ENCODE results near the gene VWA1. TPM values are rescaled to one million over a fixed set of nuclear protein-coding genes. Genes with fewer than 3 reads are reported as not detected.

VWA1 gene
- total and polyA plus RNA-seq, 2 experiments from 2014 or later, result 7.2 to 31.5 TPM

DNA sequence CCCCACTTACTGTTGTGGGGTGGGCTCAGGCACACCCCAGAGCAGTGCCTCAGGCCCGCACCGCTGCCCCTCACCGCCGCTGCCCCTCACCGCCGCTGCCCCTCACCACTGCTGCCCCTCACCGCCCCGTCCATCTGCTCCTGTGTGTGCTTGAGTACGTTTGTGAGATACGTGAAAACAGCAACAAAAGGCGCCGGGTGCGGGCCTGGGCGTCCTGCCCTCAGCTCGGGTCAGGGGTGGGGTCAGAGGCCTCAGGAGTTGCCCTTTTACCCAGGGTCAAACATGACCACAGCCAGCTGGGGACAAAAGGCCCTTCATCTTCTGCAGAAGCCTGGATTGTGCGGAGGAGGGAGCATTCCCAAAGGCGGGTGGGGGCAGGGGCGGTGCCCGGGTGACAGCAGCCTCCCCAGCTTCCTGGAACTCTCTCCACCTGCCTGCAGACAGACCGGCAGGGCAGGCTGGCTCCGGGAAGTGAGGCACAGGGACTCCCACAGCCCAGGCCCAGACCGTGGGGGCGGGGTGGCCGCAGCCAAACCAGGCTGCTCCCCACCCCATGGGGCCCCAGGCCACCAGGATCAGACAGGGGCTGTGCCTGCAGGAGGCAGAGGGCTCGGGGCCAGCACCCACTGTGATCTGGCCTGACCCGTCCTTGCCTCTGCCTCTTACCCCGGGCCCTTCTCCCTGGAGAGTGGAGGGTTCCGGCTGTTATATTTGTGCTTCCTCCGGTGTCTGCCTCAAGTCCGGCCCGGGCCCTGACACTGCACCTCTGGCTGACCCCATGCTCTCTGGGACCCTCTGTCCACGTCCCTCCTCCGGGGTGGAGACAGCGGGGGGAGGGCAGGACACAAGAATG lies 2.3 kb upstream of the VWA1 start:
- H3K27ac Mint-ChIP-seq, result peak overlapping the region; percentile 62; the same call in 1 of the 2 replicates
- Histone ChIP-seq H3K4me1 (ENCODE audit: insufficient read depth) (peaks cover 39% of the 10 kb centered on the region), H3K27me3 (ENCODE audit: insufficient read depth) (no peaks in the 10 kb centered on the region), H3K9me2 (ENCODE audit: insufficient read depth) (no peaks in the 10 kb centered on the region), H3K4me2 (peak overlapping the region; percentile 88), H3K36me3 (ENCODE audit: insufficient read depth) (no peaks in the 10 kb centered on the region), H3F3A (replicated peaks; ENCODE audit: low read depth) (peaks cover 31% of the 10 kb centered on the region), H2AFZ (no peak overlapping the region), H3K79me2 (replicated peaks; ENCODE audit: insufficient read depth) (0 out of 2 replicates have a peak, but pooled peaks cover 2% of the 10 kb centered on the region), H4K20me1 (replicated peaks; ENCODE audit: insufficient read depth) (no peaks in the 10 kb centered on the region), H3K4me3 (peak overlapping the region; percentile 68), H3K27ac (ENCODE audit: low read depth) (peak overlapping the region; percentile 81; the same call in 1 of the 2 replicates)
- ATAC-seq, result peak; percentile 26
- H3K4me3 Mint-ChIP-seq, result peak overlapping the region; percentile 72
- peaks cover 43% of the 10 kb centered on the region for H3K4me1 Mint-ChIP-seq
- H3K36me3 Mint-ChIP-seq (ENCODE audit: low read depth), result peaks cover 4% of the 10 kb centered on the region; the same call in 2 of the 3 replicates
- peak; percentile 71 for DNase-seq (ENCODE audit: low spot score)
- TF ChIP-seq, protein P1, sequence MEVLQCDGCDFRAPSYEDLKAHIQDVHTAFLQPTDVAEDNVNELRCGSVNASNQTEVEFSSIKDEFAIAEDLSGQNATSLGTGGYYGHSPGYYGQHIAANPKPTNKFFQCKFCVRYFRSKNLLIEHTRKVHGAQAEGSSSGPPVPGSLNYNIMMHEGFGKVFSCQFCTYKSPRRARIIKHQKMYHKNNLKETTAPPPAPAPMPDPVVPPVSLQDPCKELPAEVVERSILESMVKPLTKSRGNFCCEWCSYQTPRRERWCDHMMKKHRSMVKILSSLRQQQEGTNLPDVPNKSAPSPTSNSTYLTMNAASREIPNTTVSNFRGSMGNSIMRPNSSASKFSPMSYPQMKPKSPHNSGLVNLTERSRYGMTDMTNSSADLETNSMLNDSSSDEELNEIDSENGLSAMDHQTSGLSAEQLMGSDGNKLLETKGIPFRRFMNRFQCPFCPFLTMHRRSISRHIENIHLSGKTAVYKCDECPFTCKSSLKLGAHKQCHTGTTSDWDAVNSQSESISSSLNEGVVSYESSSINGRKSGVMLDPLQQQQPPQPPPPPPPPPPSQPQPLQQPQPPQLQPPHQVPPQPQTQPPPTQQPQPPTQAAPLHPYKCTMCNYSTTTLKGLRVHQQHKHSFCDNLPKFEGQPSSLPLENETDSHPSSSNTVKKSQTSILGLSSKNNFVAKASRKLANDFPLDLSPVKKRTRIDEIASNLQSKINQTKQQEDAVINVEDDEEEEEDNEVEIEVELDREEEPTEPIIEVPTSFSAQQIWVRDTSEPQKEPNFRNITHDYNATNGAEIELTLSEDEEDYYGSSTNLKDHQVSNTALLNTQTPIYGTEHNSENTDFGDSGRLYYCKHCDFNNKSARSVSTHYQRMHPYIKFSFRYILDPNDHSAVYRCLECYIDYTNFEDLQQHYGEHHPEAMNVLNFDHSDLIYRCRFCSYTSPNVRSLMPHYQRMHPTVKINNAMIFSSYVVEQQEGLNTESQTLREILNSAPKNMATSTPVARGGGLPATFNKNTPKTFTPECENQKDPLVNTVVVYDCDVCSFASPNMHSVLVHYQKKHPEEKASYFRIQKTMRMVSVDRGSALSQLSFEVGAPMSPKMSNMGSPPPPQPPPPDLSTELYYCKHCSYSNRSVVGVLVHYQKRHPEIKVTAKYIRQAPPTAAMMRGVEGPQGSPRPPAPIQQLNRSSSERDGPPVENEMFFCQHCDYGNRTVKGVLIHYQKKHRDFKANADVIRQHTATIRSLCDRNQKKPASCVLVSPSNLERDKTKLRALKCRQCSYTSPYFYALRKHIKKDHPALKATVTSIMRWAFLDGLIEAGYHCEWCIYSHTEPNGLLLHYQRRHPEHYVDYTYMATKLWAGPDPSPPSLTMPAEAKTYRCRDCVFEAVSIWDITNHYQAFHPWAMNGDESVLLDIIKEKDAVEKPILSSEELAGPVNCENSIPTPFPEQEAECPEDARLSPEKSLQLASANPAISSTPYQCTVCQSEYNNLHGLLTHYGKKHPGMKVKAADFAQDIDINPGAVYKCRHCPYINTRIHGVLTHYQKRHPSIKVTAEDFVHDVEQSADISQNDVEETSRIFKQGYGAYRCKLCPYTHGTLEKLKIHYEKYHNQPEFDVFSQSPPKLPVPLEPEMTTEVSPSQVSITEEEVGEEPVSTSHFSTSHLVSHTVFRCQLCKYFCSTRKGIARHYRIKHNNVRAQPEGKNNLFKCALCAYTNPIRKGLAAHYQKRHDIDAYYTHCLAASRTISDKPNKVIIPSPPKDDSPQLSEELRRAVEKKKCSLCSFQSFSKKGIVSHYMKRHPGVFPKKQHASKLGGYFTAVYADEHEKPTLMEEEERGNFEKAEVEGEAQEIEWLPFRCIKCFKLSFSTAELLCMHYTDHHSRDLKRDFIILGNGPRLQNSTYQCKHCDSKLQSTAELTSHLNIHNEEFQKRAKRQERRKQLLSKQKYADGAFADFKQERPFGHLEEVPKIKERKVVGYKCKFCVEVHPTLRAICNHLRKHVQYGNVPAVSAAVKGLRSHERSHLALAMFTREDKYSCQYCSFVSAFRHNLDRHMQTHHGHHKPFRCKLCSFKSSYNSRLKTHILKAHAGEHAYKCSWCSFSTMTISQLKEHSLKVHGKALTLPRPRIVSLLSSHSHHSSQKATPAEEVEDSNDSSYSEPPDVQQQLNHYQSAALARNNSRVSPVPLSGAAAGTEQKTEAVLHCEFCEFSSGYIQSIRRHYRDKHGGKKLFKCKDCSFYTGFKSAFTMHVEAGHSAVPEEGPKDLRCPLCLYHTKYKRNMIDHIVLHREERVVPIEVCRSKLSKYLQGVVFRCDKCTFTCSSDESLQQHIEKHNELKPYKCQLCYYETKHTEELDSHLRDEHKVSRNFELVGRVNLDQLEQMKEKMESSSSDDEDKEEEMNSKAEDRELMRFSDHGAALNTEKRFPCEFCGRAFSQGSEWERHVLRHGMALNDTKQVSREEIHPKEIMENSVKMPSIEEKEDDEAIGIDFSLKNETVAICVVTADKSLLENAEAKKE (CRISPR knock-in tag; IDR thresholded peaks at IDR 0.05), result no peak
- TF ChIP-seq ZNF114 (CRISPR knock-in tag; IDR thresholded peaks at IDR 0.05) (no peak), CREB1 (CRISPR knock-in tag; IDR thresholded peaks at IDR 0.05; ENCODE audit: low read depth) (no peak), NANOG (IDR thresholded peaks at IDR 0.05; ENCODE audit: borderline replicate concordance) (no peak), JUNB (IDR thresholded peaks at IDR 0.05; ENCODE audit: unreplicated experiment) (no peak), STAT1 (IDR thresholded peaks at IDR 0.05; ENCODE audit: unreplicated experiment) (no peak), ZNF331 (CRISPR knock-in tag; IDR thresholded peaks at IDR 0.05; ENCODE audit: low read depth) (no peak), POLR2AphosphoS5 (IDR thresholded peaks at IDR 0.05; ENCODE audit: low read depth) (no peak), EZH2phosphoT487 (IDR thresholded peaks at IDR 0.05; ENCODE audit: unreplicated experiment) (no peak), EZH2 (IDR thresholded peaks at IDR 0.05; ENCODE audit: low read depth, unreplicated experiment) (no peak)
- TF ChIP-seq, protein P2, sequence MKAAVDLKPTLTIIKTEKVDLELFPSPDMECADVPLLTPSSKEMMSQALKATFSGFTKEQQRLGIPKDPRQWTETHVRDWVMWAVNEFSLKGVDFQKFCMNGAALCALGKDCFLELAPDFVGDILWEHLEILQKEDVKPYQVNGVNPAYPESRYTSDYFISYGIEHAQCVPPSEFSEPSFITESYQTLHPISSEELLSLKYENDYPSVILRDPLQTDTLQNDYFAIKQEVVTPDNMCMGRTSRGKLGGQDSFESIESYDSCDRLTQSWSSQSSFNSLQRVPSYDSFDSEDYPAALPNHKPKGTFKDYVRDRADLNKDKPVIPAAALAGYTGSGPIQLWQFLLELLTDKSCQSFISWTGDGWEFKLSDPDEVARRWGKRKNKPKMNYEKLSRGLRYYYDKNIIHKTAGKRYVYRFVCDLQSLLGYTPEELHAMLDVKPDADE (IDR thresholded peaks at IDR 0.05), result no peak
- TF ChIP-seq, protein P3, sequence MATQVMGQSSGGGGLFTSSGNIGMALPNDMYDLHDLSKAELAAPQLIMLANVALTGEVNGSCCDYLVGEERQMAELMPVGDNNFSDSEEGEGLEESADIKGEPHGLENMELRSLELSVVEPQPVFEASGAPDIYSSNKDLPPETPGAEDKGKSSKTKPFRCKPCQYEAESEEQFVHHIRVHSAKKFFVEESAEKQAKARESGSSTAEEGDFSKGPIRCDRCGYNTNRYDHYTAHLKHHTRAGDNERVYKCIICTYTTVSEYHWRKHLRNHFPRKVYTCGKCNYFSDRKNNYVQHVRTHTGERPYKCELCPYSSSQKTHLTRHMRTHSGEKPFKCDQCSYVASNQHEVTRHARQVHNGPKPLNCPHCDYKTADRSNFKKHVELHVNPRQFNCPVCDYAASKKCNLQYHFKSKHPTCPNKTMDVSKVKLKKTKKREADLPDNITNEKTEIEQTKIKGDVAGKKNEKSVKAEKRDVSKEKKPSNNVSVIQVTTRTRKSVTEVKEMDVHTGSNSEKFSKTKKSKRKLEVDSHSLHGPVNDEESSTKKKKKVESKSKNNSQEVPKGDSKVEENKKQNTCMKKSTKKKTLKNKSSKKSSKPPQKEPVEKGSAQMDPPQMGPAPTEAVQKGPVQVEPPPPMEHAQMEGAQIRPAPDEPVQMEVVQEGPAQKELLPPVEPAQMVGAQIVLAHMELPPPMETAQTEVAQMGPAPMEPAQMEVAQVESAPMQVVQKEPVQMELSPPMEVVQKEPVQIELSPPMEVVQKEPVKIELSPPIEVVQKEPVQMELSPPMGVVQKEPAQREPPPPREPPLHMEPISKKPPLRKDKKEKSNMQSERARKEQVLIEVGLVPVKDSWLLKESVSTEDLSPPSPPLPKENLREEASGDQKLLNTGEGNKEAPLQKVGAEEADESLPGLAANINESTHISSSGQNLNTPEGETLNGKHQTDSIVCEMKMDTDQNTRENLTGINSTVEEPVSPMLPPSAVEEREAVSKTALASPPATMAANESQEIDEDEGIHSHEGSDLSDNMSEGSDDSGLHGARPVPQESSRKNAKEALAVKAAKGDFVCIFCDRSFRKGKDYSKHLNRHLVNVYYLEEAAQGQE (IDR thresholded peaks at IDR 0.05; ENCODE audit: unreplicated experiment), result no peak
- TF ChIP-seq, protein P4, sequence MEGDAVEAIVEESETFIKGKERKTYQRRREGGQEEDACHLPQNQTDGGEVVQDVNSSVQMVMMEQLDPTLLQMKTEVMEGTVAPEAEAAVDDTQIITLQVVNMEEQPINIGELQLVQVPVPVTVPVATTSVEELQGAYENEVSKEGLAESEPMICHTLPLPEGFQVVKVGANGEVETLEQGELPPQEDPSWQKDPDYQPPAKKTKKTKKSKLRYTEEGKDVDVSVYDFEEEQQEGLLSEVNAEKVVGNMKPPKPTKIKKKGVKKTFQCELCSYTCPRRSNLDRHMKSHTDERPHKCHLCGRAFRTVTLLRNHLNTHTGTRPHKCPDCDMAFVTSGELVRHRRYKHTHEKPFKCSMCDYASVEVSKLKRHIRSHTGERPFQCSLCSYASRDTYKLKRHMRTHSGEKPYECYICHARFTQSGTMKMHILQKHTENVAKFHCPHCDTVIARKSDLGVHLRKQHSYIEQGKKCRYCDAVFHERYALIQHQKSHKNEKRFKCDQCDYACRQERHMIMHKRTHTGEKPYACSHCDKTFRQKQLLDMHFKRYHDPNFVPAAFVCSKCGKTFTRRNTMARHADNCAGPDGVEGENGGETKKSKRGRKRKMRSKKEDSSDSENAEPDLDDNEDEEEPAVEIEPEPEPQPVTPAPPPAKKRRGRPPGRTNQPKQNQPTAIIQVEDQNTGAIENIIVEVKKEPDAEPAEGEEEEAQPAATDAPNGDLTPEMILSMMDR (conservative IDR thresholded peaks at IDR 0.05; ENCODE audit: low read depth in 2 of 2), result no peak
- H3K9me3 Mint-ChIP-seq, result peaks cover 10% of the 10 kb centered on the region
- peaks cover 27% of the 10 kb centered on the region for H3K27me3 Mint-ChIP-seq (ENCODE audit: insufficient read depth, low read depth, poor library complexity)
